GM10847 (cell line): ENCODE data around the gene KCNH1.

ENCODE experiments used
- POLR2A ChIP-seq: IDR thresholded peaks from 2 replicates; pipeline ENCODE4 v1.6.1; 2011; ENCODE audit not compliant: insufficient read length; ENCODE audit errors: extremely low read depth

The KCNH1 gene

GRCh38 chr1:210691039-210691610 is 442.8 kb downstream of the KCNH1 start:
- no peak for TF ChIP-seq POLR2A

- no peak for TF ChIP-seq POLR2A
Measured at GRCh38 chr1:210690236-210690635, 443.7 kb downstream of the KCNH1 start.

- TF ChIP-seq POLR2A: no peak
Measured at GRCh38 chr1:210689826-210690225, 444.1 kb downstream of the KCNH1 start.

- no peak for TF ChIP-seq POLR2A
Measured at GRCh38 chr1:210688512-210689234, 445.3 kb downstream of the KCNH1 start.

- TF ChIP-seq POLR2A: no peak
Measured at GRCh38 chr1:210687582-210688279, 446.2 kb downstream of the KCNH1 start.

- no peak for TF ChIP-seq POLR2A
Measured at GRCh38 chr1:210686841-210687240, 447.1 kb downstream of the KCNH1 start.

GRCh38 chr1:210685295-210685650 is 448.7 kb downstream of the KCNH1 start:
- no peak for TF ChIP-seq POLR2A

- no peak for TF ChIP-seq POLR2A
Measured at GRCh38 chr1:210684466-210685294, 449.3 kb downstream of the KCNH1 start.

- no peak for TF ChIP-seq POLR2A
Measured at GRCh38 chr1:210683403-210684047, 450.4 kb downstream of the KCNH1 start.

GRCh38 chr1:210681158-210681557 is 452.8 kb downstream of the KCNH1 start:
- no peak for TF ChIP-seq POLR2A

GRCh38 chr1:210678306-210678705 is 455.6 kb downstream of the KCNH1 start:
- TF ChIP-seq POLR2A: no peak

GRCh38 chr1:210677533-210677932 is 456.4 kb downstream of the KCNH1 start:
- TF ChIP-seq POLR2A: no peak

GRCh38 chr1:210676539-210676938 is 457.4 kb downstream of the KCNH1 start:
- no peak for TF ChIP-seq POLR2A

GRCh38 chr1:210674151-210674550 is 459.8 kb downstream of the KCNH1 start:
- TF ChIP-seq POLR2A: no peak

- no peak for TF ChIP-seq POLR2A
Measured at GRCh38 chr1:210669951-210670350, 464.0 kb downstream of the KCNH1 start.

GRCh38 chr1:210663730-210664573 is 470.0 kb downstream of the KCNH1 start:
- no peak for TF ChIP-seq POLR2A
